GM19328 (cell line): ENCODE data around the gene ZFAND2B.

ENCODE experiments used
- ATAC-seq: cut with Tn5 transposase; IDR thresholded peaks from one replicate; pipeline ENCODE4 v1.9.1; 2021; ENCODE audit warnings: mild to moderate bottlenecking, moderate library complexity; ENCODE audit not compliant: unreplicated experiment

Gene ZFAND2B

DNA sequence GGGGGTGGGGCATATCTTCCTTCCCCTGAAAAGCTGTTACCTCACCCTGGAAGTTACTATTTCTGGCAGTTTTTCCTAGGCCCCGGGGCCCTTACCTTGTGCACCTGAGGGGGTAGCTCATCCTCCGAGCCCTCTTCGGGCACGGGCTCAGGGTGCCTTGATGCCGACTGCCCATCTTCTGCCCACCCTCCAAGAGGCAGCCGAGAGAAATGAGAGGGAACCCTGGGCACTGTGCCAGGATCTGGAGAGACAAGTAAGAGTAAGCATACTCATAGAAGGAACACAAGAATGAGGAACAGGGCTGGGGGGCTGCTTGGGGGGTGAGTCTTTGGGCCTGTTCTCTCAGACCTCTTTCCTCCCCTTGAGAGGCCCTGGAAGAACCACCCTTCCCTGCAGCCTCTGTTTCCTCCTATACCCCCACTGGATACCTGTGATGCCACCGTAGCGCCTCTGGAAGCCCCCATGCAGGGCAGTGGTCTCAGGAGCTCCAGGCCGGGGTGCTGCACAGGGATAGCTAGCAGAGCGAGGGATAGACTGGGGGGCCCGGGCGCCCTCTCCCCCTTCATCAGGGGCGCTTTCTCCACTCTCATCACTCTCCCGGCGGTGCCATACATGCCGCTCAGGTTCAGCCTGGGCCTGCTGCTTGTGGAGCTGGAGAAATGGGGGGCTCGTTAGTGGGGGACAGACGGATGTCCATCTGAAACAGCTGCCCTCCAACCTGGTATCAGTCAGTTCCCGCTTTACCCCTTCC, 14.2 kb downstream of the ZFAND2B start:
- no peak for ATAC-seq

DNA sequence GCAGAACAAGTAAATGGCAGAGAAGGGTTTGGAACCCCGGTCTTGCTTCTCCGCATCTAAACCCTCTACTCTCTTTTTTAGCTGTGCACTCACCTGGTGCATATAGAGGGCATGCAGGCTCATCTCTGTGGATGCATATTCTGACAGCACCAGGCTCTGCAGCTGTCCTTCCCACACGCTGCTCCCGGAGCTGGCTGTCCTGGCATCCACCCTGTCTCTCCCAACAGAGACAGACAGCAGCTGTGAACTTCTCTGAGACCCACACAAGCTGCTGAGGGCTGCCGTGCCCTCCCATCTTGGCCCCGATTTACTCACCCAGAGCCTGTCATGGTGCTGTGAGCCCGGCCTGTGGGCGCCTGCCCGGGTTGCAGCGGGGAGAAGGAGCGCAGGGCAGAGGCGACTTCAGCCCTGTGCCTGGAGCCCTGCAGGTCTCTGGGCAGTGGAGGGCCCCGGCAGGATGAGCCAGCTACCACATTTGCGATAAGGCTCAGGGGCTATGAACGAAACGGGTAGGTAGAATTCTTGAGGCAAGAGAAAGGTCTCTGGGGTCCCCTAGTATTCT, 15.5 kb downstream of the ZFAND2B start:
- ATAC-seq: no peak

DNA sequence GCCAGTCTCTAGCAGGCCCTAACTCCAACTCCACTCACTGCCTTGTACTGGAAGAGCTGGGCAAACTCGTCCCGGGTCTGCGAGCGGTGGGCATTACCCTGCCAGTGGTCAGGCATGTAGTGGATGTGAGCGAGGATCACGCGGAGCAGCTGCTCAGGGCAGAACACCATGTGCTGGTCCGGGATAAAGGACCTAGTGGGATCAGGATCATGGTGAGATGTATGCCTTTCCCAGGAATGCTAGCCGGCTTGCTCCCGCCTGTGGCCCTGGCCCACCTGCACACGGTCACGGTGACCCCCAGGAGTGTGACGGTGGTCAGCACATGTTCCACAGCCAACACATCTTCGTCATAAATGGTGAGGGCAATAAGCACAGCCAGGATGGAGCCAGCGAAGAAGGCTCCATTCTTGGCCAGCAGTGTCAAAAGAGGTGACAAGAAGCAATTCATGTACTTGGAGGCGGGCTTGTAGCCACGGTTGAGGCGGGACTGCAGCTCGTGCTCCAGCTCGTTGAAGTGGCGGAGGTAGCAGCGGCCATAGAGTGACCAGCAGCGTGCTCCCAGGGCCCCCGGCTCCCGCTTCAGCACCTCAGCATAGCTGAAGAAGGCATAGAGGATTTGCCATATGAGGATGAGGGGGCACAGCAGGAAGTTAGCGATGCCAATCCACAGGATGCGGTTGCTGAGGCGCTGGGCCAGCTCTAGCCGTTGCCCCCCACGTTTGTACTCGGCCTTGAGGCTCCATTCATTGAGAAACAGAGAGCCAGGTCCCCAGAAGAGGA, 17.4 kb downstream of the ZFAND2B start:
- no peak for ATAC-seq

DNA sequence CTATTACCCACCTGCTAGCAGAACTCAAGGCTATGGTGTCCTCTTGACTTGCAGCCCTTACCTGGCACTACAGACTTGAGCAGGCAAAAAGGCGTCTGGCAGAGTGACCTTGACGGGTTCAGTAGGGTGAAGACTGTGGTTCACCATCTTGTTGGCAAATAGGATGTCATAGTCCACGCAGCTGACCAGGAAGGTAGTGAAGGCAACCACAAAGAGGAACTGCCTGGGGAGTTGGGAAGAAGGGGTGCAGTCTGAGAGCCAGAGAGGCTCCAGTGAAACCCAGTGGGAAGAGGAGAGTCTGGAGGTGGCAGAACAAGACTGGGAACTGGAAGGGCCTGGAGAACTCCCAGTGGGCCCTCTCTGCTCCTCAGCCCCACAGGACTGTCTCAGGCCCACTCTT, 18.8 kb downstream of the ZFAND2B start:
- ATAC-seq: no peak

DNA sequence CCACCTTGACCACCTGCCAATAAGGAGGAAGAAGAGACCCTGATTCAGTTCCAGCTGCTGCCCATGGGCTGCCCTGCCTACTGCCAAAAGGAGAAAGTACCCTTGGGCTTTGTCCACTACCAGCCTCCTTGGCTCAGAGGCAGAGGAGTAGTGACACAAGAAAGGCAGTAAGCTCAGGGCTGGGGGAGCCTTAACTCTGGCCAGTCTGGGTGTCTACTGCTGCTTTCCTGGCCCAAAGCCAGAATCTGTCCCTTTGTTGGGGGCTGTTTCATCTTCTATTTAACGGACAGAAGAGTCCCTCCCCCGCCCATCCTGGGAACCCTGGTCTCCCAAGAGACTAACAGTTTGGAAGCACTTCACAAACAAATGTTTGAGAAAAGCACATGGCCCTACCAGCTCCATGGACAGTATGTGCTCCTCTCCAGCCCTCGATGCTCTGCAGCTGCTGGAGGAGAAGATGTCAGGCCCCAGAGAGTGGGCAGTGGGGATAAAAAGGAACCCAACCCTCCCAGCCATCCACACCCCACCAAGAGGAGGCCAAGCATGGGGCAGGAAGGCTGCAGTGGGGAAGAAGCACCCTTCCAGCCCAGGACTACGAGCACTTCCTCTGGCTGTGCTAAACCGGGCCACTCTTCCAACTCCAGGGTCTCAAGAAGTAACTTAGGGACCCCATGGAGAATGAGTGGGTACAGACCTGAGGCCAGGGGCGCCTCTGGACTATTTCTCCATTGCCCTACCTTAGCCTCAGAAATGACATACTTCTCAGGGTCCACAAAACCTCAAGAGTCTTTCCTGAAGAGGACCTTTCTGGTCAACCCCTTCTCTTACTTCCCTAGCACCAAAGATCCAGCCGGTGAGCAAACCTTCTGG, 21.7 kb downstream of the ZFAND2B start:
- ATAC-seq: no peak

DNA sequence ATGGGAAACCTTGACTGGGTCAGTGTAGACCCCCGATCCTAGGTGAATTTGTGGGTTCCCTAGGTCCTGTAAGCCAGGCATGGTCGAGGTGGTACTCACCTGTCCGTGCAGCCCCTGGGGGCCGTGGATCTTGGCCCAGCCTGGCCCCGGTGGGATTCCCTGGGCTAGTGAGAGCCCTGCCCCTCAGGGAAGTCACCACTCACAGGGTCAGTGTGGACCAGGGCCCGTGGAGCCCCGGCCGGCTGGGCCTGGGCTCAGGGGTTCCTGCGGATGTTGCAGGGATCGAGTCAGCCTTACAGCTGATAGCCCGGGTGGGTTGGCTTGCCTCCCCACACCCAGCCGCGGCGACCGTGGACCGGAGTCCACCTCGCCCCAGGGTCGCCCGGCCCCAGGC, 22.3 kb downstream of the ZFAND2B start:
- ATAC-seq: peak; percentile 6

DNA sequence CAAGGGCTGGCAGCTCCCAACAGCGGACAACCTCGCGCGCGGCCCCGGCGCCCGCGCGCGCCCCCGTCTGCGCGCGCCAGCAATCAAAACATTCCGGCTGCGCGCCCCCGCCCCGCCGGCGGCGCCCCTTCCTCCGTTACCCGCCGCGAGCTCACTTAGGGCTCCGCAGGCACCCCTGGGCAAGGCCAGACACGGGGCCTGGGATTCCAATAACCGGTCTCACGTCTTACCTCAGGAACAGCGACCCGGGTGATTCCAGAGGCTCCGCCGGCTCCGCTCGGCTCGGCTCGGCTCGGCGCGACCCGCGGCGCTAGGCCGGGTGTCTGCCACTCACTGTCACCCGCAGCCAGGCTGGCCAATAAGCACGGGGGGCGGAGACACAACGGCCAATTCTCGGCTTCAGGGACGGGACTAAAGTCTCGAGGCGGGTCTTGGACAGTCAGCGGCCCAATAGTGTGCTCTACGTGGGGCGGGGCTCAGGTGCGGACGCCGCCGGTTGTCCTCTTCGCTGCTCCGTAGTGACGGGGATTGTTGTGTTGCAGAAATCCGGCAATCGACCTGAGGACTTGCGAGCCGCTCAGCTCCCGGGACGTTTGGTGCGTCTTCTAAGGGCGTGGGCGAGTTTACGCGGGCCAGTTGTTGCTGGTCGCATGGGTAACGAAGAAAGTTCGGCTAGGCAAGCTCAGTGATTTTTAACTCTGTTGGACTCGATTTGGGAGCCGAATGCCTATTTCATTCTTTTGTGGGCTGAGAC, 22.9 kb downstream of the ZFAND2B start, which contains the start of the genes ANKZF1 and ATG9A:
Gene ANKZF1 (plus strand): TSS at position 502 of the 754 bp plus-strand sequence. CDS start 452 bp downstream, outside the sequence.
Gene ATG9A (minus strand): TSS at position 332 of the 754 bp plus-strand sequence. CDS start 1,612 bp downstream, outside the sequence.
- ATAC-seq: peak; percentile 98

DNA sequence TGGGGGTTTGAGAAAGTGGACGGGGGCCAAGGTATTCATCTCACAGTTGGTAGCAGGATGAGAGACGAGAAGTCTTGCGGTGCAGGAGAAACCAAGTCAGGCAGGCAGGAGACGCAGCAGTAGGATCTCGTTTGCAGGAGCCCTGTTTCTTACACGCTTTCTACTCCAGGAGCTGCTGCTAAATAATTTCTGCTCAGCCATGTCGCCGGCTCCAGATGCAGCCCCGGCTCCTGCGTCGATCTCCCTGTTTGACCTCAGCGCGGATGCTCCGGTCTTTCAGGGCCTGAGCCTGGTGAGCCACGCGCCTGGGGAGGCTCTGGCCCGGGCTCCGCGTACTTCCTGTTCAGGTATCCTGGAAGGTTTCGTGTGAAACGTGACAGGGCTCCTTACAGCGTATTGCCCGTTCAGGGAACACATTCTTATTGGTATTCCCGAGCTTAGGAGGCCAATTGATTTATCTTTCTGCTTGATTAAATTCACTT, 23.5 kb downstream of the ZFAND2B start:
- no peak for ATAC-seq

DNA sequence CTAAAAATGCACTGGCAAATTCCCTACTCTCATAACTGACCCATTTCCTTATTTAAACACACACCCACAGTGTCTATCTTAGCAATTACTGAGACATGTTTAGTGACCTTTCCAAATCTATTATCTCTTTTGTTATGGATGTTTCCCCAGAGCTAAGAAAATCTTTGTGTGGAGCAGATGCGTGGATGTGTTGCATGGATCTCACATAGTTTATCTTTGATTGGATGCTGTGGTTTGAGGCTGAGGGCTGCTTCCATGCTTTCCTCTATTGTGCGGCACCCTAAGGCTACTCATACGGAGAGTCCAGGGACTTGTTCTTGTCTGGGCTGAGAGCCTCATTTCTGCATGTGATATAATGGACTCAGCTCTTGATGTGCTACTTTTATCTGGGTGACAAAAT, 27.7 kb downstream of the ZFAND2B start:
- no peak for ATAC-seq

DNA sequence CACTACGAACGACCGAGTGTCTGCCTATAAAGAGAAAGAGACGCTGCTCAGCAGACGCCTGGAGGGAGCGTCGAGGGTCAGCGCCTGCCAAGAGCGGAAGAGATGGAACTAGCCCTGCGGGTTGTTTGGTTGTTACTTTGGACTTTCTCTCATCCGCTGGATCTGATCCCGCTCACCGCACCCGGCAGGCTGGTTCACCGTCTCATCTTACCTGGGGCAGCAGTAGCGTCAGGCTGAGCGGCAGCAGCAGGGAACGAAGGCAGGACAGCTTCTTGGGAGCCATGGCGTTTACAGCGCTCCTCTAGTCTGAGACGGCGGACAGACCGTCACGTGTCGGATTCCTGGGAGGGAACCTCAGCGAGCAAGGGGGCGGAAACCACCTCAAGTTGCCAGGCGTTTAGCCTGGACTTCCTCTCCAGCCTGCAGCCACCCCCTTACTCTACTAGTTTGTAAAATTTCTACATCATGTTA, 36.7 kb downstream of the ZFAND2B start:
- no peak for ATAC-seq

DNA sequence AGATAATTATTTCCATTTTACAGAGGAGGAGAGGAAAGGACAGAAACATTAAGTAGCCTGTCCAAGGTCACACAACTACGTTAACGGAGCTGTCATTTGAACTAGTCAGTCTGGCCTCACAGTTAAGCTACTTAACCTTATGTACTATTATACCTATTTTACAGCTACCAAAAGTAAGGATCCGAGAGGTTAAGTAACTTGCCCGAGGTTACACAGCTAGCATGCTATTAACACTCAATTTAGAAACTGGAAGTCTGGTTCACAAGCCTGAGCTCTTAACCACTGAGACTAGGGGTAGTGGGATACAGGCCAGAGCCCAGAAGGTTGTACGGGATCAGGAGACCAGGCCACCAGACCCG, 38.2 kb downstream of the ZFAND2B start:
- ATAC-seq: no peak

DNA sequence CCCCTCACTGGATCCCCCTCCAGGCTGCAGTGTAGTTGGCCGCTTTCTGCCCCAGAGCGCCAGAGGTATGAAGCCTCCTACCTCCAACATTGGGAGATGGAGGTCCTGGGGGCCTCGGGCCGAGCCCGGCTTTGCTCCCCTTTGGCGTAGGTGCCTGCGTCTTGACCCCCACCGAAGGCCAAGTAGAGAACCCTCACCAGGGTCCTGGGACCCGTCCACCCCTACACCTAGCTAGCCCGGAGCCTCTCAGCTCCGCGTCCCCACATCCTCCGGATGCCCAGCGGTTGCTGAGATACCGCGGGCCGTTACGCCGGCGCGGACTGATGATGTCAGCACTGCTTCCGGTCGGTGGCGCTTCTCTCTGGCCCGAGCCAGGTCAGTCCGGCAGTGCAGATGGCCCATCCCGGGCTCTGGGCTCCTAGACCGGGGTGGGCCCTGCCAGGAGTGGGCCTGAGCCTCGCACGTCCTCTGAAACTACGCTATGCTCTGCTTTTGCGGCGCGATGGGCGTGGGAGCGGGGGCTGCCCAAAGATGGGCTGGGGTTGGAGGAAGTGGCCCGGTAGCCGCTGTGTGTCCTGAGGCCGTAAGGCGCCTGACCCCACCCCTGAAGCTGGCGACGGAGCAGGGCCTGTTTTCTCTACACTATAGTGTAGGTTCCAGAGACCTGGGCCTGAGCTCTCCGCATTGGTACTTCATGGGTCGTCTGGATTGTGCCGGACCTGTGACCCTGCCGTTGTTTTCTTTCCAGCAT, 38.7 kb downstream of the ZFAND2B start, which contains the start of the genes GLB1L and STK16:
Gene GLB1L (minus strand): TSS at position 297 of the 751 bp plus-strand sequence. CDS start 1,871 bp downstream, outside the sequence.
Gene STK16 (plus strand): TSS at position 332 of the 751 bp plus-strand sequence. CDS start 521 bp downstream, outside the sequence.
- peak; percentile 76 for ATAC-seq

DNA sequence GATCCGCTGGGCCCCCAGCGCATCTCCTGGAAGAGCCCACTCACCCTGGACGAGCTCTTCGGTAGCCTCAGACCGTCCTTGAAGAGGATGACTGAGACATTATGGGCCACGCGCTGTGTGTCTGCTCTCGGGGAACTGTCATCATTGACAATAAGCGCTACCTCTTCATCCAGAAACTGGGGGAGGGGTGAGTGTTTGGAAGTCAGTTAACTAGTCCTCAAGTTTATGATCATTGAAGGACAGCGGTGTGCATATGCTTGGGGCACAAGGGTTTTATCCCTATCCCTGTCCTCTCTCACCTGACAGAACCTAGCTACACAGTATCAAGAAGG, 39.3 kb downstream of the ZFAND2B start:
- peak; percentile 1 for ATAC-seq

DNA sequence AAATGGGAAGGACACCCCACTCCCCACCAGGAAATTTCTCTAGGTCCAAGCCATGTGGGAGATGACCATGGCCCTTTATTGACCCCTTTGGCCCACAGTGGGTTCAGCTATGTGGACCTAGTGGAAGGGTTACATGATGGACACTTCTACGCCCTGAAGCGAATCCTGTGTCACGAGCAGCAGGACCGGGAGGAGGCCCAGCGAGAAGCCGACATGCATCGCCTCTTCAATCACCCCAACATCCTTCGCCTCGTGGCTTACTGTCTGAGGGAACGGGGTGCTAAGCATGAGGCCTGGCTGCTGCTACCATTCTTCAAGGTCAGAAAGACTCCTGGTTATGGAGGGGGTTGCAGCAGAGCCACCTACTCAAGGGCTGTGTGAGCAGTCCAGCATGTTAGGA, 40.0 kb downstream of the ZFAND2B start:
- ATAC-seq: no peak

DNA sequence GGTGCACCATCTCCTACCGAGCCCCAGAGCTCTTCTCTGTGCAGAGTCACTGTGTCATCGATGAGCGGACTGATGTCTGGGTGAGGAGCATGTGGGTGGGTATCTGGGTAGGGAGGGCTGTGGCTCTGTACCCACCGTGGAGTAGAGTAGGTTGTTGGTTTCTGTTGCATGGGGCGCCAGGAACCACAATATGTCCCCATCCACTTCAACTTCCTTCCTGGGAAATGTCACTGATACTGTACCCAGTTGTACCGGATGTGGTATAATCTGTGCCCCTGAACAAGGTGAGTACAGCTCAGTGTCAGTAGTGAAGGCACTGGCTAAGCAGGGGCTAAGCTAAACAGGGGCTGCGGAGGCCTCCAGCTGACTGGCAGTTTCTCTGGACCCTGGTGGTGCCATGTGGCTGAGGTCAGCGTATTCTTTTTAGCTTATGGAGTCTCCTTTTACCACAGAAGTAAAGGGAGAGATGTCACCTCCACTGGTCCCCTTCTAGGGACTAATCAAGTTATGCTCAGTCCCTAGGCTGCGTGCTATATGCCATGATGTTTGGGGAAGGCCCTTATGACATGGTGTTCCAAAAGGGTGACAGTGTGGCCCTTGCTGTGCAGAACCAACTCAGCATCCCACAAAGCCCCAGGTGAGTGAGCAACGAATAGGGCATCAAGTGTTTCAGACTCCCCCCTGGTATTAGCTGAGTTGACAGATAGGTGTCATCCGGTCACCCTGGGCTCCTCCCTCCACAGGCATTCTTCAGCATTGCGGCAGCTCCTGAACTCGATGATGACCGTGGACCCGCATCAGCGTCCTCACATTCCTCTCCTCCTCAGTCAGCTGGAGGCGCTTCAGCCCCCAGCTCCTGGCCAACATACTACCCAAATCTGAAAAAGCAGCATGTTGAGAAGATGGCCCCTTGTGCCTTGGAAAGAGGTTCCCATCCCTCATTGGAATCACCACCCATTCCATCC, 41.4 kb downstream of the ZFAND2B start:
- no peak for ATAC-seq

DNA sequence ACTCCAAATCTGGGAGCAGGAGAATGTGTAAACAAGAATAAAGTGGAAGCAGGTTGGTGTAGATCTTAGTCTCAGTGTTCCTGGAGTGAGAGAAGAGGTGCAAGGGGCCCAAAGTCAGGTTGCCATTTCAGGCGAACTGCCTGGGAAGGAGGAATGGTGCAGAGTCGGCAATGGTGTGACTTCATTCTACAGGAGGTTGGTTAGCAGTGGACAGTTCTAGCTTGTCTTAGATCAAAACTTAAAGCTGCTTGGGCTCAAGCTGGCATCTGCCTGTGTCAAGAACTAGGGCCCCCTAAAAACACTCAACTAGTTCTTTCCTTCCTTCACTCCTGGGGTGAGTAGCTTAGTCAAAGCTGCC, 42.2 kb downstream of the ZFAND2B start:
- ATAC-seq: no peak

DNA sequence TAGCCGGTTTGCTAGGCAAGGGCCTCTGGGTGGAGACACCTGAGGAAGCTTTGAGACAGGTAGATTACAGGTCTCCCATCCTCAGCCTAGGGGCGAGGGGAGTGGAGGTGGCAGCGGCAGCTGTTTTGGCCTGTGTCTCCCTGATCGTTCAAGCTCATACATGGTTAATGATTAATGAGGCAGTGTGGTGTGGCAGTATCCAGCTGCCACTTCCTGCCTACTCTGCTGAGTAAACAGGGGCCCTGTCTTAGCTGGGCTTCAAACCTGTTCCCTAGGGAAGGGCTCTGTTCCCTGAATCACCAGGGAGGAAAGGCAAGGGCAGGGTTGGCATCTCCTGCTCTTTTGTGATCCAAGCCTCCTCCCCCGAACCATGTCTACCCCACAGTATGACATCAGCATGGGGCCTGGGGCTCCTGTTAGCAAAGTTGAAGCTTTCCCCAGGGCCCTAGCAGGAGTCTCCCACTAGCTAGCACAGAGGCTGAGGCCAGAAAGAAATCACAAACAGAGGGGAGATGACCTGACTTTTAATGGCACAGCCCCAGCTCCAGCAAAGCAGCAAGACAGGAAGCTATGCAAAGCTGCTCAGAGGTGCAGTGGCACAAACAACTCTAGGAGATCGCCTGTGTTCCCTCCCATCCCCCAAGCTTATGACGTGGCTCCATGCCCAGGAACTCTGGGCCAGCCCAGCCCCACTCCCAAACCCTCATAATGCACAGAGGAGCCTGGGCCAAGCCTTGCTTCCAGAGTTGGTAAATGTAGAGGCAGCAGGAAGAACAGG, 42.8 kb downstream of the ZFAND2B start:
- ATAC-seq: no peak
